HCT116 (cell line): Measurements from ENCODE around the gene ESRP2.

Experiments
- ATF3 ChIP-seq: IDR thresholded peaks from 2 replicates; pipeline ENCODE4 v1.6.1; 2012
- CEBPB ChIP-seq: IDR thresholded peaks from 2 replicates; pipeline ENCODE4 v1.6.1; 2012; ENCODE audit warnings: low read depth
- EZH2 ChIP-seq: fragments of 200-600 bp; sonication (generic); IDR thresholded peaks from 2 replicates; pipeline ENCODE4 v1.6.1; 2017; ENCODE audit warnings: antibody characterized with exemption, mixed run types
- EZH2phosphoT487 ChIP-seq: fragments of 200-600 bp; IDR thresholded peaks from 2 replicates; pipeline ENCODE4 v1.6.1; 2018; ENCODE audit warnings: antibody characterized with exemption, borderline replicate concordance
- JUND ChIP-seq: IDR thresholded peaks from 2 replicates; pipeline ENCODE4 v1.6.1; 2012
- MAX ChIP-seq: IDR thresholded peaks from 2 replicates; pipeline ENCODE4 v1.6.1; 2012
- POLR2A ChIP-seq: IDR thresholded peaks from 2 replicates; pipeline ENCODE4 v1.7.0; 2011; ENCODE audit warnings: borderline replicate concordance; ENCODE audit not compliant: insufficient read depth, insufficient read length; ENCODE audit errors: extremely low read depth
- RAD21 ChIP-seq: IDR thresholded peaks from 2 replicates; pipeline ENCODE4 v1.6.1; 2012; ENCODE audit warnings: low read depth, mild to moderate bottlenecking
- YY1 ChIP-seq: IDR thresholded peaks from 2 replicates; pipeline ENCODE4 v1.6.1; 2011; ENCODE audit warnings: low read length, low read depth, moderate library complexity, mild to moderate bottlenecking; ENCODE audit not compliant: insufficient replicate concordance; ENCODE audit errors: extremely low read depth
- ZFX ChIP-seq: fragments of 450-650 bp; IDR thresholded peaks from 2 replicates; pipeline ENCODE4 v1.6.1; 2017
- ZNF274 ChIP-seq: fragments of 200-500 bp; sonication (Bioruptor generic); IDR thresholded peaks from 2 replicates; pipeline ENCODE4 v1.6.1; 2014; ENCODE audit warnings: mild to moderate bottlenecking, low read depth, low read length, inconsistent platforms
- TF ChIP-seq, protein P1 (sequence below): IDR thresholded peaks from 2 replicates; pipeline ENCODE4 v1.6.1; 2012; ENCODE audit warnings: low read depth
- TF ChIP-seq, protein P2 (sequence below), 3 experiments: fragments of 200-600 bp in 1 of 3; sonication (generic) in 1 of 3; IDR thresholded peaks in 2 of 3; conservative IDR thresholded peaks in 1 of 3; 2 replicates each; pipeline ENCODE4 v1.5.1; 2012 to 2017; ENCODE audit warnings: low read depth in 2 of 3, low read length in 2 of 3, antibody characterized with exemption in 1 of 3, borderline replicate concordance in 1 of 3, control low read depth in 1 of 3, mild to moderate bottlenecking in 1 of 3, mixed read lengths in 1 of 3, mixed run types in 1 of 3, moderate library complexity in 1 of 3; ENCODE audit not compliant: insufficient read depth in 1 of 3

DNA sequence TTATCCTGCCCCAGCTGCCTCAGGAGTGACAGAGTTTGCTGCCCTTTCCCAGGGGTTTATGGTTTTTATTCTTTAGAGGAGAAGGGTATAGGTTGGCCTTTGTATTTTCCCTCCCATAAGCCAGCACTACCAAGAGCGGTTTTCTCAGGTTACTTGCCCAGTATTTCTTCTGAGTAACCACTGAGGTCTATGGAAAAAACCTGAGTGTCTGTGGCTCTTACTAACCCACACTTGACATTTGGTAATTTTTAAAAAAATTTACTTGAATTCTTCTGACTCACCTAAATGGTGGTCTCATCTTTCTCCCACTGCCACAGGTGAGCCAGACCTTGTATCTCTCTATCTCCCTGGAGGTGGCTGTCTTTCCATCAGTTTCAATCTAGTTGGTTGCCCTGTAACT lies 34.4 kb upstream of the ESRP2 start:
- TF ChIP-seq, protein P1, sequence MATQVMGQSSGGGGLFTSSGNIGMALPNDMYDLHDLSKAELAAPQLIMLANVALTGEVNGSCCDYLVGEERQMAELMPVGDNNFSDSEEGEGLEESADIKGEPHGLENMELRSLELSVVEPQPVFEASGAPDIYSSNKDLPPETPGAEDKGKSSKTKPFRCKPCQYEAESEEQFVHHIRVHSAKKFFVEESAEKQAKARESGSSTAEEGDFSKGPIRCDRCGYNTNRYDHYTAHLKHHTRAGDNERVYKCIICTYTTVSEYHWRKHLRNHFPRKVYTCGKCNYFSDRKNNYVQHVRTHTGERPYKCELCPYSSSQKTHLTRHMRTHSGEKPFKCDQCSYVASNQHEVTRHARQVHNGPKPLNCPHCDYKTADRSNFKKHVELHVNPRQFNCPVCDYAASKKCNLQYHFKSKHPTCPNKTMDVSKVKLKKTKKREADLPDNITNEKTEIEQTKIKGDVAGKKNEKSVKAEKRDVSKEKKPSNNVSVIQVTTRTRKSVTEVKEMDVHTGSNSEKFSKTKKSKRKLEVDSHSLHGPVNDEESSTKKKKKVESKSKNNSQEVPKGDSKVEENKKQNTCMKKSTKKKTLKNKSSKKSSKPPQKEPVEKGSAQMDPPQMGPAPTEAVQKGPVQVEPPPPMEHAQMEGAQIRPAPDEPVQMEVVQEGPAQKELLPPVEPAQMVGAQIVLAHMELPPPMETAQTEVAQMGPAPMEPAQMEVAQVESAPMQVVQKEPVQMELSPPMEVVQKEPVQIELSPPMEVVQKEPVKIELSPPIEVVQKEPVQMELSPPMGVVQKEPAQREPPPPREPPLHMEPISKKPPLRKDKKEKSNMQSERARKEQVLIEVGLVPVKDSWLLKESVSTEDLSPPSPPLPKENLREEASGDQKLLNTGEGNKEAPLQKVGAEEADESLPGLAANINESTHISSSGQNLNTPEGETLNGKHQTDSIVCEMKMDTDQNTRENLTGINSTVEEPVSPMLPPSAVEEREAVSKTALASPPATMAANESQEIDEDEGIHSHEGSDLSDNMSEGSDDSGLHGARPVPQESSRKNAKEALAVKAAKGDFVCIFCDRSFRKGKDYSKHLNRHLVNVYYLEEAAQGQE, result no peak
- TF ChIP-seq POLR2A (no peak), YY1 (no peak), ATF3 (no peak), EZH2 (no peak), CEBPB (no peak), ZNF274 (no peak), MAX (no peak), EZH2phosphoT487 (no peak), JUND (no peak), RAD21 (no peak), ZFX (no peak)
- TF ChIP-seq, protein P2, sequence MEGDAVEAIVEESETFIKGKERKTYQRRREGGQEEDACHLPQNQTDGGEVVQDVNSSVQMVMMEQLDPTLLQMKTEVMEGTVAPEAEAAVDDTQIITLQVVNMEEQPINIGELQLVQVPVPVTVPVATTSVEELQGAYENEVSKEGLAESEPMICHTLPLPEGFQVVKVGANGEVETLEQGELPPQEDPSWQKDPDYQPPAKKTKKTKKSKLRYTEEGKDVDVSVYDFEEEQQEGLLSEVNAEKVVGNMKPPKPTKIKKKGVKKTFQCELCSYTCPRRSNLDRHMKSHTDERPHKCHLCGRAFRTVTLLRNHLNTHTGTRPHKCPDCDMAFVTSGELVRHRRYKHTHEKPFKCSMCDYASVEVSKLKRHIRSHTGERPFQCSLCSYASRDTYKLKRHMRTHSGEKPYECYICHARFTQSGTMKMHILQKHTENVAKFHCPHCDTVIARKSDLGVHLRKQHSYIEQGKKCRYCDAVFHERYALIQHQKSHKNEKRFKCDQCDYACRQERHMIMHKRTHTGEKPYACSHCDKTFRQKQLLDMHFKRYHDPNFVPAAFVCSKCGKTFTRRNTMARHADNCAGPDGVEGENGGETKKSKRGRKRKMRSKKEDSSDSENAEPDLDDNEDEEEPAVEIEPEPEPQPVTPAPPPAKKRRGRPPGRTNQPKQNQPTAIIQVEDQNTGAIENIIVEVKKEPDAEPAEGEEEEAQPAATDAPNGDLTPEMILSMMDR (IDR thresholded peaks at IDR 0.05 in 2 of 3, conservative IDR thresholded peaks at IDR 0.05 in 1 of 3; ENCODE audit: borderline replicate concordance in 1 of 3, insufficient read depth in 1 of 3, low read depth in 2 of 3, low read length in 2 of 3), result no peak
